GM23338 (cell line): ENCODE measurements around the gene CNPPD1. TPM values are rescaled to one million over a fixed set of nuclear protein-coding genes. Genes with fewer than 3 reads are reported as not detected.

Experiments
- ATAC-seq: fragments of 200-7000 bp; cut with Tn5 transposase; 3 replicates; pipeline ENCODE4 v1.9.1; 2020
- DNase-seq: peaks from one replicate; pipeline ENCODE4 v3.0.0-alpha.2; 2015; ENCODE audit warnings: low spot score
- H2AFZ ChIP-seq: fragments of 200-600 bp; sonication (generic); 2 replicates; pipeline ENCODE4 v1.8.0; 2016; ENCODE audit warnings: antibody characterized with exemption, mild to moderate bottlenecking, moderate library complexity
- H3F3A ChIP-seq: fragments of 200-600 bp; sonication (generic); replicated peaks from 2 replicates; pipeline ENCODE4 v1.8.0; 2017; ENCODE audit warnings: antibody characterized with exemption, mixed run types, low read depth
- H3K27ac ChIP-seq: fragments of 200-600 bp; sonication (generic); 2 replicates; pipeline ENCODE4 v1.6.1; 2016; ENCODE audit warnings: low read depth
- H3K27me3 ChIP-seq: fragments of 200-600 bp; sonication (generic); 2 replicates; pipeline ENCODE4 v1.8.0; 2016; ENCODE audit warnings: mild to moderate bottlenecking, mixed run types, moderate library complexity; ENCODE audit not compliant: insufficient read depth
- H3K36me3 ChIP-seq: fragments of 200-600 bp; sonication (generic); 2 replicates; pipeline ENCODE4 v1.8.0; 2016; ENCODE audit warnings: mild to moderate bottlenecking; ENCODE audit not compliant: insufficient read depth
- H3K4me1 ChIP-seq: fragments of 200-600 bp; sonication (generic); 2 replicates; pipeline ENCODE4 v1.8.0; 2016; ENCODE audit warnings: mild to moderate bottlenecking, moderate library complexity; ENCODE audit not compliant: insufficient read depth
- H3K4me2 ChIP-seq: fragments of 200-600 bp; sonication (generic); 2 replicates; pipeline ENCODE4 v1.7.1; 2017; ENCODE audit warnings: mixed run types
- H3K4me3 ChIP-seq: fragments of 200-600 bp; sonication (generic); 2 replicates; pipeline ENCODE4 v1.6.1; 2016; ENCODE audit warnings: mixed run types
- H3K79me2 ChIP-seq: fragments of 200-600 bp; sonication (generic); replicated peaks from 2 replicates; pipeline ENCODE4 v1.8.0; 2017; ENCODE audit warnings: mild to moderate bottlenecking; ENCODE audit not compliant: insufficient read depth
- H3K9me2 ChIP-seq: fragments of 200-600 bp; sonication (generic); 2 replicates; pipeline ENCODE4 v1.8.0; 2017; ENCODE audit not compliant: insufficient read depth
- H4K20me1 ChIP-seq: fragments of 200-600 bp; sonication (generic); replicated peaks from 2 replicates; pipeline ENCODE4 v1.8.0; 2017; ENCODE audit warnings: mild to moderate bottlenecking; ENCODE audit not compliant: insufficient read depth
- H3K27ac Mint-ChIP-seq: 2 replicates; pipeline ENCODE4 v1.8.0; 2020; ENCODE audit warnings: inconsistent platforms, mild to moderate bottlenecking, moderate library complexity, mixed read lengths
- H3K27me3 Mint-ChIP-seq: 3 replicates; pipeline ENCODE4 v1.8.0; 2022; ENCODE audit warnings: low read depth, mild to moderate bottlenecking, moderate library complexity, mixed read lengths, inconsistent platforms; ENCODE audit not compliant: insufficient read depth, poor library complexity
- H3K36me3 Mint-ChIP-seq: 3 replicates; pipeline ENCODE4 v1.8.0; 2021; ENCODE audit warnings: low read depth, mild to moderate bottlenecking, inconsistent platforms, moderate library complexity, mixed read lengths
- H3K4me1 Mint-ChIP-seq: 3 replicates; pipeline ENCODE4 v1.8.0; 2020; ENCODE audit warnings: mild to moderate bottlenecking, inconsistent platforms, mixed read lengths
- H3K4me3 Mint-ChIP-seq: 3 replicates; pipeline ENCODE4 v1.8.0; 2021; ENCODE audit warnings: moderate library complexity, mild to moderate bottlenecking, inconsistent platforms, mixed read lengths
- H3K9me3 Mint-ChIP-seq: 3 replicates; pipeline ENCODE4 v1.8.0; 2020; ENCODE audit warnings: moderate library complexity, mild to moderate bottlenecking, inconsistent platforms, mixed read lengths
- CREB1 ChIP-seq: fragments of 250-450 bp; sonication (Bioruptor Pico); IDR thresholded peaks from 2 replicates; pipeline ENCODE4 v1.5.0; 2020; ENCODE audit warnings: low read depth, mild to moderate bottlenecking, moderate library complexity
- ETS1 ChIP-seq: IDR thresholded peaks from 2 replicates; pipeline ENCODE4 v1.6.1; 2016; ENCODE audit warnings: antibody characterized with exemption
- EZH2 ChIP-seq: fragments of 200-600 bp; sonication (generic); IDR thresholded peaks from one replicate; pipeline ENCODE4 v1.8.0; 2017; ENCODE audit warnings: antibody characterized with exemption, mild to moderate bottlenecking, low read depth; ENCODE audit not compliant: unreplicated experiment
- STAT1 ChIP-seq: IDR thresholded peaks from one replicate; pipeline ENCODE4 v1.6.1; 2016; ENCODE audit warnings: antibody characterized with exemption; ENCODE audit not compliant: unreplicated experiment
- ZNF331 ChIP-seq: fragments of 250-450 bp; sonication (Bioruptor Pico); IDR thresholded peaks from 2 replicates; pipeline ENCODE4 v1.5.0; 2020; ENCODE audit warnings: low read depth, mild to moderate bottlenecking, moderate library complexity
- polyA plus RNA-seq: library from polyadenylated mRNA; unstranded; fragments of >200 nt; fragmentation: Nextera tagmentation; extraction: Ambion mirVana; gene quantifications from 2 replicates; pipeline ENCODE4 v1.2.1, GENCODE V29; 2016
- total RNA-seq: library from RNA; depleted of rRNA; stranded (reverse); fragments of >200 nt; shearing (Covaris generic); gene quantifications from 2 replicates; pipeline ENCODE4 v1.2.3, GENCODE V29; 2014
- TF ChIP-seq, protein P1 (sequence below): fragments of 250-450 bp; sonication (Bioruptor Pico); IDR thresholded peaks from 2 replicates; pipeline ENCODE4 v1.5.0; 2020; ENCODE audit warnings: mild to moderate bottlenecking, moderate library complexity

The CNPPD1 gene
- total and polyA plus RNA-seq, 2 experiments from 2014 or later = 18.0 to 18.2 TPM

- Mint-ChIP-seq H3K4me1 (peaks cover 10% of the 10 kb centered on the region; the same call in 2 of the 3 replicates), H3K36me3 (no peaks in the 10 kb centered on the region), H3K9me3 (peaks cover 6% of the 10 kb centered on the region; the same call in 1 of the 3 replicates), H3K4me3 (no peak overlapping the region), H3K27me3 (peaks cover 10% of the 10 kb centered on the region), H3K27ac (no peak overlapping the region)
- Histone ChIP-seq H3K27me3 (no peaks in the 10 kb centered on the region), H3F3A (no peaks in the 10 kb centered on the region), H3K4me3 (no peak overlapping the region), H3K27ac (no peak overlapping the region), H3K4me2 (no peak overlapping the region), H2AFZ (no peak overlapping the region), H3K4me1 (no peaks in the 10 kb centered on the region; the same call in 1 of the 2 replicates), H3K9me2 (no peaks in the 10 kb centered on the region), H4K20me1 (no peaks in the 10 kb centered on the region), H3K36me3 (no peaks in the 10 kb centered on the region), H3K79me2 (no peaks in the 10 kb centered on the region)
- no peak for ATAC-seq
- no peak for DNase-seq
- TF ChIP-seq CREB1 (CRISPR knock-in tag) = no peak
Observed at GRCh38 chr2:219198974-219199373, 22.2 kb upstream of the CNPPD1 start.

GRCh38 chr2:219197388-219197787 is 20.7 kb upstream of the CNPPD1 start:
- H3K4me3 ChIP-seq = no peak overlapping the region
- no peaks in the 10 kb centered on the region for H3K36me3 ChIP-seq
- no peak for DNase-seq
- H3F3A ChIP-seq = no peaks in the 10 kb centered on the region
- no peak for TF ChIP-seq STAT1
- no peak for TF ChIP-seq ZNF331
- TF ChIP-seq EZH2 = no peak
- TF ChIP-seq ETS1 = no peak
- TF ChIP-seq, protein P1, sequence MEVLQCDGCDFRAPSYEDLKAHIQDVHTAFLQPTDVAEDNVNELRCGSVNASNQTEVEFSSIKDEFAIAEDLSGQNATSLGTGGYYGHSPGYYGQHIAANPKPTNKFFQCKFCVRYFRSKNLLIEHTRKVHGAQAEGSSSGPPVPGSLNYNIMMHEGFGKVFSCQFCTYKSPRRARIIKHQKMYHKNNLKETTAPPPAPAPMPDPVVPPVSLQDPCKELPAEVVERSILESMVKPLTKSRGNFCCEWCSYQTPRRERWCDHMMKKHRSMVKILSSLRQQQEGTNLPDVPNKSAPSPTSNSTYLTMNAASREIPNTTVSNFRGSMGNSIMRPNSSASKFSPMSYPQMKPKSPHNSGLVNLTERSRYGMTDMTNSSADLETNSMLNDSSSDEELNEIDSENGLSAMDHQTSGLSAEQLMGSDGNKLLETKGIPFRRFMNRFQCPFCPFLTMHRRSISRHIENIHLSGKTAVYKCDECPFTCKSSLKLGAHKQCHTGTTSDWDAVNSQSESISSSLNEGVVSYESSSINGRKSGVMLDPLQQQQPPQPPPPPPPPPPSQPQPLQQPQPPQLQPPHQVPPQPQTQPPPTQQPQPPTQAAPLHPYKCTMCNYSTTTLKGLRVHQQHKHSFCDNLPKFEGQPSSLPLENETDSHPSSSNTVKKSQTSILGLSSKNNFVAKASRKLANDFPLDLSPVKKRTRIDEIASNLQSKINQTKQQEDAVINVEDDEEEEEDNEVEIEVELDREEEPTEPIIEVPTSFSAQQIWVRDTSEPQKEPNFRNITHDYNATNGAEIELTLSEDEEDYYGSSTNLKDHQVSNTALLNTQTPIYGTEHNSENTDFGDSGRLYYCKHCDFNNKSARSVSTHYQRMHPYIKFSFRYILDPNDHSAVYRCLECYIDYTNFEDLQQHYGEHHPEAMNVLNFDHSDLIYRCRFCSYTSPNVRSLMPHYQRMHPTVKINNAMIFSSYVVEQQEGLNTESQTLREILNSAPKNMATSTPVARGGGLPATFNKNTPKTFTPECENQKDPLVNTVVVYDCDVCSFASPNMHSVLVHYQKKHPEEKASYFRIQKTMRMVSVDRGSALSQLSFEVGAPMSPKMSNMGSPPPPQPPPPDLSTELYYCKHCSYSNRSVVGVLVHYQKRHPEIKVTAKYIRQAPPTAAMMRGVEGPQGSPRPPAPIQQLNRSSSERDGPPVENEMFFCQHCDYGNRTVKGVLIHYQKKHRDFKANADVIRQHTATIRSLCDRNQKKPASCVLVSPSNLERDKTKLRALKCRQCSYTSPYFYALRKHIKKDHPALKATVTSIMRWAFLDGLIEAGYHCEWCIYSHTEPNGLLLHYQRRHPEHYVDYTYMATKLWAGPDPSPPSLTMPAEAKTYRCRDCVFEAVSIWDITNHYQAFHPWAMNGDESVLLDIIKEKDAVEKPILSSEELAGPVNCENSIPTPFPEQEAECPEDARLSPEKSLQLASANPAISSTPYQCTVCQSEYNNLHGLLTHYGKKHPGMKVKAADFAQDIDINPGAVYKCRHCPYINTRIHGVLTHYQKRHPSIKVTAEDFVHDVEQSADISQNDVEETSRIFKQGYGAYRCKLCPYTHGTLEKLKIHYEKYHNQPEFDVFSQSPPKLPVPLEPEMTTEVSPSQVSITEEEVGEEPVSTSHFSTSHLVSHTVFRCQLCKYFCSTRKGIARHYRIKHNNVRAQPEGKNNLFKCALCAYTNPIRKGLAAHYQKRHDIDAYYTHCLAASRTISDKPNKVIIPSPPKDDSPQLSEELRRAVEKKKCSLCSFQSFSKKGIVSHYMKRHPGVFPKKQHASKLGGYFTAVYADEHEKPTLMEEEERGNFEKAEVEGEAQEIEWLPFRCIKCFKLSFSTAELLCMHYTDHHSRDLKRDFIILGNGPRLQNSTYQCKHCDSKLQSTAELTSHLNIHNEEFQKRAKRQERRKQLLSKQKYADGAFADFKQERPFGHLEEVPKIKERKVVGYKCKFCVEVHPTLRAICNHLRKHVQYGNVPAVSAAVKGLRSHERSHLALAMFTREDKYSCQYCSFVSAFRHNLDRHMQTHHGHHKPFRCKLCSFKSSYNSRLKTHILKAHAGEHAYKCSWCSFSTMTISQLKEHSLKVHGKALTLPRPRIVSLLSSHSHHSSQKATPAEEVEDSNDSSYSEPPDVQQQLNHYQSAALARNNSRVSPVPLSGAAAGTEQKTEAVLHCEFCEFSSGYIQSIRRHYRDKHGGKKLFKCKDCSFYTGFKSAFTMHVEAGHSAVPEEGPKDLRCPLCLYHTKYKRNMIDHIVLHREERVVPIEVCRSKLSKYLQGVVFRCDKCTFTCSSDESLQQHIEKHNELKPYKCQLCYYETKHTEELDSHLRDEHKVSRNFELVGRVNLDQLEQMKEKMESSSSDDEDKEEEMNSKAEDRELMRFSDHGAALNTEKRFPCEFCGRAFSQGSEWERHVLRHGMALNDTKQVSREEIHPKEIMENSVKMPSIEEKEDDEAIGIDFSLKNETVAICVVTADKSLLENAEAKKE = no peak
- no peak overlapping the region for H3K27ac ChIP-seq
- no peak overlapping the region for H2AFZ ChIP-seq
- no peak overlapping the region for H3K4me2 ChIP-seq
- ATAC-seq = no peak
- no peaks in the 10 kb centered on the region; the same call in 1 of the 2 replicates for H3K4me1 ChIP-seq
- H3K27ac Mint-ChIP-seq = no peak overlapping the region
- no peaks in the 10 kb centered on the region for H3K9me2 ChIP-seq
- no peaks in the 10 kb centered on the region for H3K27me3 ChIP-seq
- H3K4me1 Mint-ChIP-seq = peaks cover 10% of the 10 kb centered on the region; the same call in 2 of the 3 replicates
- H3K4me3 Mint-ChIP-seq = no peak overlapping the region; the same call in 2 of the 3 replicates
- no peaks in the 10 kb centered on the region for H4K20me1 ChIP-seq
- peaks cover 6% of the 10 kb centered on the region; the same call in 1 of the 3 replicates for H3K9me3 Mint-ChIP-seq
- peaks cover 10% of the 10 kb centered on the region for H3K27me3 Mint-ChIP-seq
- H3K79me2 ChIP-seq = no peaks in the 10 kb centered on the region
- H3K36me3 Mint-ChIP-seq = no peaks in the 10 kb centered on the region
